Ectodermal cell (in vitro differentiated cells): ENCODE data around the gene DNAJB4.
A peak's percentile ranks its signal among the peaks of the same experiment; 100 is the strongest.
"Not testable (repeated sequence)": the region's sequence is repeated elsewhere in the genome, so short reads cannot be mapped to it uniquely, and the experiment has no call there.

Experiments
- H3K27ac ChIP-seq: 2 replicates; pipeline ENCODE4 v1.7.0; 2013; ENCODE audit warnings: mild to moderate bottlenecking, low read depth, low read length; ENCODE audit not compliant: insufficient read depth, poor library complexity, severe bottlenecking
- H3K27me3 ChIP-seq: 2 replicates; pipeline ENCODE4 v1.7.0; 2013; ENCODE audit warnings: mild to moderate bottlenecking, low read length; ENCODE audit not compliant: insufficient read depth, control insufficient read depth, poor library complexity, severe bottlenecking
- H3K36me3 ChIP-seq: one replicate; pipeline ENCODE4 v1.7.0; 2013; ENCODE audit warnings: low read length; ENCODE audit not compliant: control insufficient read depth, insufficient read depth
- H3K4me1 ChIP-seq: one replicate; pipeline ENCODE4 v1.7.0; 2013; ENCODE audit warnings: low read length; ENCODE audit not compliant: control insufficient read depth, insufficient read depth
- H3K4me3 ChIP-seq: 2 replicates; pipeline ENCODE4 v1.7.0; 2013; ENCODE audit warnings: low read depth, low read length, control low read depth; ENCODE audit not compliant: insufficient read depth
- H3K9me3 ChIP-seq: 2 replicates; pipeline ENCODE4 v1.7.0; 2013; ENCODE audit warnings: mild to moderate bottlenecking, low read length, moderate library complexity; ENCODE audit not compliant: control insufficient read depth
- WGBS, 2 experiments: methylation state at CpG; one replicate each; pipeline ENCODE4 v1.1.7; 2013; ENCODE audit warnings: missing lambda C conversion rate in 2 of 2; 5-methylcytosine and 5-hydroxymethylcytosine counted together

The DNAJB4 gene

GRCh38 chr1:77989744-77990143 is 15.0 kb upstream of the DNAJB4 start:
- Histone ChIP-seq H3K27me3 (no peaks in the 10 kb centered on the region), H3K27ac (no peak overlapping the region), H3K4me3 (no peak overlapping the region), H3K9me3 (no peaks in the 10 kb centered on the region), H3K4me1 (no peaks in the 10 kb centered on the region), H3K36me3 (no peaks in the 10 kb centered on the region)
- 88 to 97% methylated on average over 2 of the region's 2 CpGs for WGBS, 2 experiments

GRCh38 chr1:77990629-77991204 is 14.0 kb upstream of the DNAJB4 start:
- no peaks in the 10 kb centered on the region for H3K9me3 ChIP-seq
- 98% methylated on average over 3 of the region's 3 CpGs for WGBS, 2 experiments
- H3K27me3 ChIP-seq = no peaks in the 10 kb centered on the region
- H3K4me1 ChIP-seq = no peaks in the 10 kb centered on the region
- no peak overlapping the region for H3K27ac ChIP-seq
- H3K4me3 ChIP-seq = no peak overlapping the region
- H3K36me3 ChIP-seq = peaks cover 6% of the 10 kb centered on the region

- H3K4me3 ChIP-seq = no peak overlapping the region
- no peaks in the 10 kb centered on the region for H3K27me3 ChIP-seq
- H3K9me3 ChIP-seq = no peaks in the 10 kb centered on the region
- no peak overlapping the region for H3K27ac ChIP-seq
- H3K4me1 ChIP-seq = no peaks in the 10 kb centered on the region
- peaks cover 6% of the 10 kb centered on the region for H3K36me3 ChIP-seq
Measured at GRCh38 chr1:77991638-77992037, 13.1 kb upstream of the DNAJB4 start.

- WGBS, 2 experiments = 95 to 99% methylated on average over 2 to 3 of the region's 3 CpGs
- Histone ChIP-seq H3K9me3 (no peaks in the 10 kb centered on the region), H3K4me1 (no peaks in the 10 kb centered on the region), H3K27me3 (no peaks in the 10 kb centered on the region), H3K36me3 (peaks cover 6% of the 10 kb centered on the region), H3K4me3 (no peak overlapping the region), H3K27ac (no peak overlapping the region)
Measured at GRCh38 chr1:77994117-77994705, 10.5 kb upstream of the DNAJB4 start.

GRCh38 chr1:77996734-77997133 is 8.0 kb upstream of the DNAJB4 start:
- Histone ChIP-seq H3K27me3 (no peaks in the 10 kb centered on the region), H3K27ac (no peak overlapping the region), H3K9me3 (no peaks in the 10 kb centered on the region), H3K4me1 (no peaks in the 10 kb centered on the region), H3K4me3 (no peak overlapping the region), H3K36me3 (peaks cover 6% of the 10 kb centered on the region)
- 92 to 96% methylated on average over 5 of the region's 5 CpGs for WGBS, 2 experiments

GRCh38 chr1:78000536-78000935 is 4.2 kb upstream of the DNAJB4 start:
- H3K4me3 ChIP-seq, H3K9me3 ChIP-seq, H3K27me3 ChIP-seq, H3K36me3 ChIP-seq, H3K4me1 ChIP-seq, H3K27ac ChIP-seq: not testable (repeated sequence)
- WGBS, 2 experiments = 92% methylated on average over 10 to 11 of the region's 11 CpGs

GRCh38 chr1:78003070-78003746 is 1.5 kb upstream of the DNAJB4 start:
- H3K4me3 ChIP-seq = no peak overlapping the region
- no peaks in the 10 kb centered on the region for H3K4me1 ChIP-seq
- H3K36me3 ChIP-seq = no peaks in the 10 kb centered on the region
- H3K27ac ChIP-seq = no peak overlapping the region
- no peaks in the 10 kb centered on the region for H3K27me3 ChIP-seq
- 81% methylated on average over 2 to 3 of the region's 3 CpGs for WGBS, 2 experiments
- no peaks in the 10 kb centered on the region for H3K9me3 ChIP-seq

GRCh38 chr1:78003882-78004718 is 639 bp upstream of the DNAJB4 start:
- H3K4me3 ChIP-seq = peak overlapping the region; percentile 43
- 2% methylated on average over 4 of the region's 8 CpGs; no CpG with 5 or more reads in 1 of the 2 experiments for WGBS, 2 experiments
- no peaks in the 10 kb centered on the region for H3K4me1 ChIP-seq
- no peaks in the 10 kb centered on the region for H3K36me3 ChIP-seq
- no peaks in the 10 kb centered on the region for H3K27me3 ChIP-seq
- H3K9me3 ChIP-seq = no peaks in the 10 kb centered on the region
- peak overlapping the region; percentile 99 for H3K27ac ChIP-seq

GRCh38 chr1:78005448-78005722 is 646 bp downstream of the DNAJB4 start:
- no peak overlapping the region for H3K27ac ChIP-seq
- H3K9me3 ChIP-seq = no peaks in the 10 kb centered on the region
- no peaks in the 10 kb centered on the region for H3K36me3 ChIP-seq
- WGBS, 2 experiments = 55% methylated on average over 1 of the region's 1 CpG; no CpG with 5 or more reads in 1 of the 2 experiments
- H3K4me1 ChIP-seq = no peaks in the 10 kb centered on the region
- H3K27me3 ChIP-seq = no peaks in the 10 kb centered on the region
- peak overlapping the region; percentile 43 for H3K4me3 ChIP-seq

GRCh38 chr1:78005755-78006154 is 1.0 kb downstream of the DNAJB4 start:
- no peaks in the 10 kb centered on the region for H3K4me1 ChIP-seq
- no peaks in the 10 kb centered on the region for H3K9me3 ChIP-seq
- H3K36me3 ChIP-seq = no peaks in the 10 kb centered on the region
- 84 to 86% methylated on average over 1 of the region's 1 CpG for WGBS, 2 experiments
- peak overlapping the region; percentile 43 for H3K4me3 ChIP-seq
- H3K27me3 ChIP-seq = no peaks in the 10 kb centered on the region
- no peak overlapping the region for H3K27ac ChIP-seq
